RWPE2 (cell line): ENCODE data around the gene ZNFX1.
"Not testable (repeated sequence)": the region's sequence is repeated elsewhere in the genome, so short reads cannot be mapped to it uniquely, and the experiment has no call there.

ENCODE experiments used
- ATAC-seq: fragments of 200-7000 bp; cut with Tn5 transposase; 3 replicates; pipeline ENCODE4 v1.9.1; 2021; ENCODE audit warnings: low read depth
- DNase-seq: peaks from one replicate; pipeline ENCODE4 v3.0.0-alpha.2; 2020; ENCODE audit warnings: low spot score
- H3K27ac ChIP-seq: fragments of 450-650 bp; 2 replicates; pipeline ENCODE4 v1.5.1; 2017; ENCODE audit warnings: mild to moderate bottlenecking; ENCODE audit not compliant: poor library complexity, severe bottlenecking
- H3K27me3 ChIP-seq: fragments of 250-450 bp; sonication (Bioruptor Pico); 2 replicates; pipeline ENCODE4 v1.5.1; 2021; ENCODE audit warnings: mild to moderate bottlenecking, moderate library complexity; ENCODE audit not compliant: insufficient read depth, poor library complexity, severe bottlenecking
- H3K36me3 ChIP-seq: fragments of 250-450 bp; sonication (Bioruptor Pico); 2 replicates; pipeline ENCODE4 v1.5.1; 2020; ENCODE audit warnings: low read depth, mild to moderate bottlenecking, moderate library complexity
- H3K4me1 ChIP-seq: fragments of 250-450 bp; sonication (Bioruptor Pico); 2 replicates; pipeline ENCODE4 v1.5.1; 2021; ENCODE audit warnings: mild to moderate bottlenecking, moderate library complexity; ENCODE audit not compliant: insufficient read depth, poor library complexity, severe bottlenecking
- H3K4me3 ChIP-seq: fragments of 250-450 bp; sonication (Bioruptor Pico); 2 replicates; pipeline ENCODE4 v1.5.1; 2021; ENCODE audit warnings: mild to moderate bottlenecking, moderate library complexity; ENCODE audit not compliant: severe bottlenecking
- H3K9me3 ChIP-seq: fragments of 250-450 bp; sonication (Bioruptor Pico); 2 replicates; pipeline ENCODE4 v1.5.1; 2021; ENCODE audit warnings: mild to moderate bottlenecking, moderate library complexity; ENCODE audit not compliant: severe bottlenecking
- TF ChIP-seq, protein P1 (sequence below): fragments of 450-650 bp; IDR thresholded peaks from one replicate; pipeline ENCODE4 v1.5.1; 2017; ENCODE audit warnings: mild to moderate bottlenecking, moderate library complexity; ENCODE audit not compliant: poor library complexity, severe bottlenecking

The ZNFX1 gene

DNA sequence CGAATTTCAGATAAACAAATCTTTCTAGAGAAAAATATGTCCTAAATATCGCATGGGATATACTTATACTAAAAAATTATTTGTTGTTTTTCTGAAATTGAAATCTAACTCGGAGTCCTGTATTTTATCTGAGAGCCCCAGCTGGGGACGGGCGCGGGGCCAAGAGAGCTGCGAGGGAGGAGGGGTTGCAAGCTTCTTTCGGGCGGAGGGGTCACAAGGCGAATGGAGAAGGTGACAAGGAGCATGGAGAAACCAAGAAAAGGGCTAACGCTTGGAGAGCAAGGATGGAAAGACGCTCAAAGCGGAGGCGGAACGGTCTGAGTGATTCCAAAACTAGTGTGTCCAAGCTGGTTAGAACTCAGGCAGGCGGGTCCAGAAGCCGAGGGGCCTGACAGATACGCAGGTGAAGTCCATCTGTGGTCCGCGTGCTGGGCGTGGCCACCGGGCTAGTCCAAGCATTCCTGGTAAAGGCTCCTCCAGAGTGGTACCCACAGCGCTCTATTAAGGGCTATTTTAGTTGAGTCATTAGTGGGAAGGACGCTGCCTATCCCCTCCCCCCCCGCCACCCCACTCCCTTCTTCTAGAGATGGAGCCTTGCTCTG lies 41.5 kb upstream of the ZNFX1 start:
- H3K27me3 ChIP-seq: peaks cover 69% of the 10 kb centered on the region
- H3K4me1 ChIP-seq: no peaks in the 10 kb centered on the region
- DNase-seq (no peak), ATAC-seq (no peak)
- H3K4me3 ChIP-seq: no peak overlapping the region
- no peak overlapping the region for H3K27ac ChIP-seq
- TF ChIP-seq, protein P1, sequence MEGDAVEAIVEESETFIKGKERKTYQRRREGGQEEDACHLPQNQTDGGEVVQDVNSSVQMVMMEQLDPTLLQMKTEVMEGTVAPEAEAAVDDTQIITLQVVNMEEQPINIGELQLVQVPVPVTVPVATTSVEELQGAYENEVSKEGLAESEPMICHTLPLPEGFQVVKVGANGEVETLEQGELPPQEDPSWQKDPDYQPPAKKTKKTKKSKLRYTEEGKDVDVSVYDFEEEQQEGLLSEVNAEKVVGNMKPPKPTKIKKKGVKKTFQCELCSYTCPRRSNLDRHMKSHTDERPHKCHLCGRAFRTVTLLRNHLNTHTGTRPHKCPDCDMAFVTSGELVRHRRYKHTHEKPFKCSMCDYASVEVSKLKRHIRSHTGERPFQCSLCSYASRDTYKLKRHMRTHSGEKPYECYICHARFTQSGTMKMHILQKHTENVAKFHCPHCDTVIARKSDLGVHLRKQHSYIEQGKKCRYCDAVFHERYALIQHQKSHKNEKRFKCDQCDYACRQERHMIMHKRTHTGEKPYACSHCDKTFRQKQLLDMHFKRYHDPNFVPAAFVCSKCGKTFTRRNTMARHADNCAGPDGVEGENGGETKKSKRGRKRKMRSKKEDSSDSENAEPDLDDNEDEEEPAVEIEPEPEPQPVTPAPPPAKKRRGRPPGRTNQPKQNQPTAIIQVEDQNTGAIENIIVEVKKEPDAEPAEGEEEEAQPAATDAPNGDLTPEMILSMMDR: no peak
- no peaks in the 10 kb centered on the region for H3K36me3 ChIP-seq
- H3K9me3 ChIP-seq: no peaks in the 10 kb centered on the region

DNA sequence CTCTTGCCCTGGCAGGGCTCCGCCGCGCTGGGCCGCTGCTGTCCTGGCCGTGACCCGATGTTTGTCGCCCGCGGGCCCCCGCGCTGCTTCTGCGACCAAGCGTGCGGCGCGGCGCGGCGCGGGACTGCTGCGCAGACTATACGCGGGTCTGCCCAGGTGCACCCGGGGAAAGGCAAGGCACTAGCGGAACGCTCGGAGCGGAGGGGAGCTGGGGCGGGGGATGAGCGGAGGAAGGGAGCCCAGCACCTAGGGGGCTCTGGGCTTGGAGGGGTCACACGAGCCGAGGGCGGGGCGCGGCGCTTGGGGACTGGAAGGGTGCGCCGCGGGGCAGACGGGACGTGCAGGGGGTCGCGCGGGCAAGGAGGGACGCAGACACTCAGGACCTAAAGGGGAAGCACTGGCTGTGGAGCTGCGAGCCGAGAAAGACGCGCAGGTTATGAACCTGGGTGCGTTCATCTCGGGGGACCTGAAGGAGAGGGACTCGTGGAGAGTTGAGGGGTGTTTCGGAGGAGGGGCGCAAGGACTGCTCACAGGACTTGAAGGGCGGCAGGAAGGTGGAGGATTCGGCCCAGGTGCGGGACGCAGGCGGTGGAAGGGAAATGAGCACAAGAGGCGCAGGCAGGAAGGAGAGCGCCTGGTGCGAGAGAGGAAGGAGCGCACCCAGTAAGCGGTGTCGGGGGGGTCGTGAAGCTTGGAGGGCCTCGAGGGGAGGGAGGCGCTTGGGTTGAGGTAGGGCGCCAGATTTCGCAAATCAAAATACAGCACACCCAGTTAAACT lies 40.8 kb upstream of the ZNFX1 start:
- DNase-seq: no peak
- ATAC-seq: peak; percentile 30
- H3K27ac ChIP-seq: no peak overlapping the region
- no peaks in the 10 kb centered on the region for H3K4me1 ChIP-seq
- peak overlapping the region; percentile 3 for H3K4me3 ChIP-seq
- H3K27me3 ChIP-seq: peaks cover 70% of the 10 kb centered on the region
- no peaks in the 10 kb centered on the region for H3K36me3 ChIP-seq
- TF ChIP-seq, protein P1: no peak
- no peaks in the 10 kb centered on the region for H3K9me3 ChIP-seq

DNA sequence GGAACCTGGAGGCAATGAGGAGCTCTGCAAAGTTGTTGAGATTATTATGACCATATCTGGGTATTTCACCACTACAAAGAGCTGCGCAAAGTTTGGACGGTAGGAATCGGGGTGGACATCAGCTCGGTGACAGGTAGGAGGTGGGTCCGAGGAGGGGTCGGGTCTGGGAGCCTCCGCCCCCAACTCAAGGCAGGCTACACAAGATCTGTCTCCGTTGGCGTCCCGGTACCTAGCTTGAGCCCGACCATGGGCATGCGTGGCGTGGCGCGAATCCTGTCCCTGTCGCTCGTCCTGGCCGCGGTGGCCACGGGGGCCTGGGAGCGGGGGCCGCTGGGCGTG lies 40.2 kb upstream of the ZNFX1 start:
- Histone ChIP-seq H3K27me3 (peaks cover 70% of the 10 kb centered on the region), H3K27ac (no peak overlapping the region), H3K4me3 (no peak overlapping the region), H3K36me3 (no peaks in the 10 kb centered on the region), H3K9me3 (no peaks in the 10 kb centered on the region), H3K4me1 (no peaks in the 10 kb centered on the region)
- ATAC-seq (peak; percentile 1; the same call in 1 of the 3 replicates), DNase-seq (no peak)
- TF ChIP-seq, protein P1: no peak

DNA sequence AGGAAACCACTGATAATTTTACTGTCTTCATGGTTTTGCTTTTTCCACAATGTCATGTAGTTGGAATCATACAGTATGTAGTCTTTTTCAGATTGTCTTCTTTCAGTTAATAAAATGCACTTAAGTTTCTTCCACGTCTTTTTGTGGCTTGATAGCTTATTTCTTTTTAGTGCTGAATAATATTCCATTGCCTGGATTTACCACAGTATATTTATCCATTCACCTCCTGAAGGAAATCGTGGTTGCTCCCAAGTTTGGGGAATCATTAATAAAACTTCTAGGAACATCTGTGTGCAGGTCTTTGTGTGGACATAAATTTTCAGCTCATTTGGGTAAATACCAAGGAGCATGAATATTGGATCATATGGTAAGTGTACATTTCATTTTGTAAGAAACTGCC lies 38.8 kb upstream of the ZNFX1 start:
- no peaks in the 10 kb centered on the region for H3K9me3 ChIP-seq
- no peak overlapping the region for H3K4me3 ChIP-seq
- peaks cover 70% of the 10 kb centered on the region for H3K27me3 ChIP-seq
- TF ChIP-seq, protein P1: no peak
- no peak for ATAC-seq
- no peak for DNase-seq
- H3K27ac ChIP-seq: no peak overlapping the region
- H3K4me1 ChIP-seq: no peaks in the 10 kb centered on the region
- no peaks in the 10 kb centered on the region for H3K36me3 ChIP-seq

DNA sequence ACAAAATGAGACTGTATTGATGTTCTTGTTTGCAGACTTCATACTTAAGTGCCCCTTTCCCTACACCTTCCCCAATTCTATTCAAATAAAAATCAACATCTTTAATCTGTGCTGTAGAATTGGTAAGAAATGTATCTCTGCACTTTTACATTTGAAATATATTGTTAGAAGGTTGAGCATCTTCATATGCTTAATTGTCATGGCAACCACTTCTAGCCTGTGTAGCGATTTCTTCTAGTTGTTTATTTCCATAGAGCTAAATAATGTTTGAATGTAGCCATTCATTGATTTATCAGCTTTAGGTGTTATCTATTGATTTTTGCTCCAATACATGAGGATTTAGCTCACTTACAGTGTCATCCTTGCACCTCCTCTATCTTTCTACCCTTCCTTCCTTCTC lies 37.7 kb upstream of the ZNFX1 start:
- peaks cover 64% of the 10 kb centered on the region for H3K27me3 ChIP-seq
- no peak overlapping the region for H3K4me3 ChIP-seq
- no peak overlapping the region for H3K27ac ChIP-seq
- H3K9me3 ChIP-seq: no peaks in the 10 kb centered on the region
- DNase-seq: no peak
- H3K4me1 ChIP-seq: peaks cover 5% of the 10 kb centered on the region
- H3K36me3 ChIP-seq: no peaks in the 10 kb centered on the region
- ATAC-seq: no peak
- TF ChIP-seq, protein P1: no peak

DNA sequence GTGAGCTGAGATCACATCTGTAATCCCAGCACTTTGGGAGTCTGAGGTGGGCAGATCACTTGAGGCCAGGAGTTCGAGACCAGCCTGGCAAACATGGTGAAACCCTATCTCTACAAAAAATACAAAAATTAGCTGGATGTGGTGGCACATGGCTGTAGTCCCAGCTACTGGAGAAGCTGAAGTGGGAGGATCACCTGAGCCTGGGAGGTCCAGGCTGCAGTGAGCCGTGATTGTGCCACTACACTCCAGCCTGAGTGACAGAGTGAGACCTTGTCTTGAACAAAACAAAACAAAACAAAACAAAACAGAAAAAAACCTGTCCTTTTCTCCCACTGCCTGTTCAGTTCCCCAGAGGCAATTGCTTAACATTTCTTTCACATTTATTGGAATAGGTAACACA lies 36.2 kb upstream of the ZNFX1 start:
- H3K27me3 ChIP-seq: peaks cover 48% of the 10 kb centered on the region
- not testable (repeated sequence) for H3K36me3 ChIP-seq, ATAC-seq, H3K9me3 ChIP-seq, H3K4me1 ChIP-seq, H3K4me3 ChIP-seq, DNase-seq, H3K27ac ChIP-seq
